ENCODE results near the gene IL2RA.

- TF ChIP-seq, protein P1, sequence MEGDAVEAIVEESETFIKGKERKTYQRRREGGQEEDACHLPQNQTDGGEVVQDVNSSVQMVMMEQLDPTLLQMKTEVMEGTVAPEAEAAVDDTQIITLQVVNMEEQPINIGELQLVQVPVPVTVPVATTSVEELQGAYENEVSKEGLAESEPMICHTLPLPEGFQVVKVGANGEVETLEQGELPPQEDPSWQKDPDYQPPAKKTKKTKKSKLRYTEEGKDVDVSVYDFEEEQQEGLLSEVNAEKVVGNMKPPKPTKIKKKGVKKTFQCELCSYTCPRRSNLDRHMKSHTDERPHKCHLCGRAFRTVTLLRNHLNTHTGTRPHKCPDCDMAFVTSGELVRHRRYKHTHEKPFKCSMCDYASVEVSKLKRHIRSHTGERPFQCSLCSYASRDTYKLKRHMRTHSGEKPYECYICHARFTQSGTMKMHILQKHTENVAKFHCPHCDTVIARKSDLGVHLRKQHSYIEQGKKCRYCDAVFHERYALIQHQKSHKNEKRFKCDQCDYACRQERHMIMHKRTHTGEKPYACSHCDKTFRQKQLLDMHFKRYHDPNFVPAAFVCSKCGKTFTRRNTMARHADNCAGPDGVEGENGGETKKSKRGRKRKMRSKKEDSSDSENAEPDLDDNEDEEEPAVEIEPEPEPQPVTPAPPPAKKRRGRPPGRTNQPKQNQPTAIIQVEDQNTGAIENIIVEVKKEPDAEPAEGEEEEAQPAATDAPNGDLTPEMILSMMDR (IDR thresholded peaks at IDR 0.05): no peak
- TF ChIP-seq POLR2A (IDR thresholded peaks at IDR 0.05): no peak
These were observed 2.0 kb upstream of the IL2RA start for GRCh38 chr10:6064119-6064518.
